ENCODE data around the gene PLAAT5.

DNA sequence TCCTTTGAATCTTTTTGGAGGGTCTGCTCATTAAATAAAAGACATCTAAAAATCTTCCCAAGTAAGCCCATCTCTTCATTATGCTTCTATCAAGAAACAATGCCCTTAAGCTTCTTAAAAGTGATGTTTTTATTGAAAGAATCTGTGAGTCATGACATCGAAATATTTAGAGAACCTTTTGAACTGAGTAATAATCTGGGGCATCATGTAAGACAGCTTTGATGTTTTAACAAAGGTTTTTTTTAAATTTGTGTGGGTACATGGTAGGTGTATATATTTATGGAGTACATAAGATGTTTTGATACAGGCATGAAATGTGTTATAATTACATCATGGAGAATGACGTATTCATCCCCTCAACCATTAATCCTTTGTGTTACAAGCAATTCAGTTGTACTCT is 46.8 kb downstream of the PLAAT5 start:
- TF ChIP-seq, protein P1, sequence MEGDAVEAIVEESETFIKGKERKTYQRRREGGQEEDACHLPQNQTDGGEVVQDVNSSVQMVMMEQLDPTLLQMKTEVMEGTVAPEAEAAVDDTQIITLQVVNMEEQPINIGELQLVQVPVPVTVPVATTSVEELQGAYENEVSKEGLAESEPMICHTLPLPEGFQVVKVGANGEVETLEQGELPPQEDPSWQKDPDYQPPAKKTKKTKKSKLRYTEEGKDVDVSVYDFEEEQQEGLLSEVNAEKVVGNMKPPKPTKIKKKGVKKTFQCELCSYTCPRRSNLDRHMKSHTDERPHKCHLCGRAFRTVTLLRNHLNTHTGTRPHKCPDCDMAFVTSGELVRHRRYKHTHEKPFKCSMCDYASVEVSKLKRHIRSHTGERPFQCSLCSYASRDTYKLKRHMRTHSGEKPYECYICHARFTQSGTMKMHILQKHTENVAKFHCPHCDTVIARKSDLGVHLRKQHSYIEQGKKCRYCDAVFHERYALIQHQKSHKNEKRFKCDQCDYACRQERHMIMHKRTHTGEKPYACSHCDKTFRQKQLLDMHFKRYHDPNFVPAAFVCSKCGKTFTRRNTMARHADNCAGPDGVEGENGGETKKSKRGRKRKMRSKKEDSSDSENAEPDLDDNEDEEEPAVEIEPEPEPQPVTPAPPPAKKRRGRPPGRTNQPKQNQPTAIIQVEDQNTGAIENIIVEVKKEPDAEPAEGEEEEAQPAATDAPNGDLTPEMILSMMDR (conservative IDR thresholded peaks at IDR 0.05 in 1 of 2, IDR thresholded peaks at IDR 0.05 in 1 of 2; ENCODE audit: low read depth in 1 of 2, low read length in 2 of 2), result no peak
- TF ChIP-seq EZH2 (IDR thresholded peaks at IDR 0.05; ENCODE audit: low read length, missing control alignments), result no peak
